Liver (tissue), 9 donors: ENCODE measurements around the gene DIP2C. TPM values are rescaled to one million over a fixed set of nuclear protein-coding genes. Genes with fewer than 3 reads are reported as not detected.
A peak's percentile ranks its signal among the peaks of the same experiment; 100 is the strongest.

Source experiments
- DNase-seq: peaks from one replicate; pipeline ENCODE4 v3.0.0-alpha.2; 2017; ENCODE audit warnings: low spot score
- H3K27ac ChIP-seq, 2 donors: one replicate each; pipeline ENCODE4 v1.7.0; 2013; ENCODE audit warnings: inconsistent platforms in 2 of 2, low read length in 2 of 2, control low read depth in 1 of 2, low read depth in 1 of 2, mild to moderate bottlenecking in 1 of 2
- H3K27me3 ChIP-seq, 4 donors: one replicate each; pipeline versions ENCODE4 v1.6.1 to v1.7.0; 2013; ENCODE audit warnings: low read length in 3 of 4, inconsistent platforms in 1 of 4, mild to moderate bottlenecking in 1 of 4, moderate library complexity in 1 of 4; ENCODE audit not compliant: control insufficient read depth in 4 of 4, insufficient read depth in 4 of 4
- H3K36me3 ChIP-seq, 4 donors: one replicate each; pipeline versions ENCODE4 v1.6.1 to v1.7.0; 2013; ENCODE audit warnings: low read length in 3 of 4, mild to moderate bottlenecking in 3 of 4, low read depth in 1 of 4, moderate library complexity in 1 of 4; ENCODE audit not compliant: control insufficient read depth in 4 of 4, insufficient read depth in 3 of 4
- H3K4me1 ChIP-seq, 4 donors: one replicate each; pipeline versions ENCODE4 v1.6.1 to v1.7.0; 2013; ENCODE audit warnings: low read length in 3 of 4, mild to moderate bottlenecking in 3 of 4, moderate library complexity in 1 of 4; ENCODE audit not compliant: control insufficient read depth in 4 of 4, insufficient read depth in 4 of 4
- H3K4me3 ChIP-seq, 3 donors: one replicate each; pipeline versions ENCODE4 v1.6.1 to v1.7.0; 2013; ENCODE audit warnings: low read length in 3 of 3, control low read depth in 1 of 3, low read depth in 1 of 3, mild to moderate bottlenecking in 1 of 3
- H3K9ac ChIP-seq, 2 donors: one replicate each; pipeline ENCODE4 v1.7.0; 2013; ENCODE audit warnings: low read length in 2 of 2, mild to moderate bottlenecking in 2 of 2, moderate library complexity in 2 of 2, control low read depth in 1 of 2, low read depth in 1 of 2
- H3K9me3 ChIP-seq, 4 donors: one replicate each; pipeline versions ENCODE4 v1.6.1 to v1.7.0; 2013; ENCODE audit warnings: low read length in 3 of 4; ENCODE audit not compliant: control insufficient read depth in 4 of 4
- CTCF ChIP-seq: fragments of 150-350 bp; IDR thresholded peaks from 2 replicates; pipeline ENCODE4 v1.5.1; 2017; ENCODE audit warnings: improper control_type of control experiment, low read depth, low read length; ENCODE audit not compliant: missing input control
- FOXA2 ChIP-seq: IDR thresholded peaks from 2 replicates; pipeline ENCODE4 v1.6.1; 2016; ENCODE audit warnings: antibody characterized with exemption
- GABPA ChIP-seq, 2 donors: IDR thresholded peaks in 1 of 2; conservative IDR thresholded peaks in 1 of 2; 2 replicates each; pipeline ENCODE4 v1.6.1; 2016; ENCODE audit warnings: antibody characterized with exemption in 2 of 2, mild to moderate bottlenecking in 1 of 2, moderate library complexity in 1 of 2
- HNF4A ChIP-seq, 2 donors: conservative IDR thresholded peaks; 2 replicates each; pipeline ENCODE4 v1.6.1; 2016; ENCODE audit warnings: antibody characterized with exemption in 2 of 2, mild to moderate bottlenecking in 2 of 2
- JUND ChIP-seq, 2 donors: IDR thresholded peaks; 2 replicates each; pipeline ENCODE4 v1.6.1; 2016; ENCODE audit warnings: antibody characterized with exemption in 2 of 2
- NR2F2 ChIP-seq: IDR thresholded peaks from 2 replicates; pipeline ENCODE4 v1.6.1; 2016; ENCODE audit warnings: antibody characterized with exemption
- RAD21 ChIP-seq, 2 donors: IDR thresholded peaks; 2 replicates each; pipeline ENCODE4 v1.6.1; 2016; ENCODE audit warnings: antibody characterized with exemption in 2 of 2, mild to moderate bottlenecking in 2 of 2
- REST ChIP-seq: IDR thresholded peaks from 2 replicates; pipeline ENCODE4 v1.6.1; 2016; ENCODE audit warnings: antibody characterized with exemption, mild to moderate bottlenecking
- RXRA ChIP-seq, 2 donors: IDR thresholded peaks; 2 replicates each; pipeline ENCODE4 v1.6.1; 2017 to 2018; ENCODE audit warnings: antibody characterized with exemption in 2 of 2, mild to moderate bottlenecking in 1 of 2
- TAF1 ChIP-seq: conservative IDR thresholded peaks from 2 replicates; pipeline ENCODE4 v1.6.1; 2016; ENCODE audit warnings: antibody characterized with exemption, mild to moderate bottlenecking
- ZBTB33 ChIP-seq: IDR thresholded peaks from 2 replicates; pipeline ENCODE4 v1.6.1; 2016; ENCODE audit warnings: antibody characterized with exemption
- WGBS: extraction: QIAGEN DNeasy Blood & Tissue Kit; methylation state at CpG from one replicate; pipeline ENCODE4 v1.1.7; 2013; 5-methylcytosine and 5-hydroxymethylcytosine counted together
- polyA plus RNA-seq, 2 donors: library from polyadenylated mRNA; stranded (reverse) in 1 of 2; unstranded in 1 of 2; fragments of 200-250 nt in 1 of 2; fragments of >200 nt in 1 of 2; fragmentation: Nextera tagmentation in 1 of 2; extraction: Ambion mirVana in 1 of 2; gene quantifications; one replicate each; pipeline versions ENCODE4 v1.2.1 to v1.2.3, GENCODE V29; 2013 to 2015
- total RNA-seq, 2 donors: library from RNA; depleted of rRNA; stranded (reverse); fragments of >200 nt; gene quantifications; one replicate each; pipeline ENCODE4 v1.2.3, GENCODE V29; 2014
- TF ChIP-seq, protein P1 (sequence below): IDR thresholded peaks from 2 replicates; pipeline ENCODE4 v1.6.1; 2016; ENCODE audit warnings: antibody characterized with exemption
- donor health status: healthy.
- donor health status: healthy.
- donor health status: healthy.
- donor health status: healthy.
- donor health status: healthy.

DIP2C gene
- total and polyA plus RNA-seq, 4 donors = 4.2 to 12.2 (median 5.7) TPM

DNA sequence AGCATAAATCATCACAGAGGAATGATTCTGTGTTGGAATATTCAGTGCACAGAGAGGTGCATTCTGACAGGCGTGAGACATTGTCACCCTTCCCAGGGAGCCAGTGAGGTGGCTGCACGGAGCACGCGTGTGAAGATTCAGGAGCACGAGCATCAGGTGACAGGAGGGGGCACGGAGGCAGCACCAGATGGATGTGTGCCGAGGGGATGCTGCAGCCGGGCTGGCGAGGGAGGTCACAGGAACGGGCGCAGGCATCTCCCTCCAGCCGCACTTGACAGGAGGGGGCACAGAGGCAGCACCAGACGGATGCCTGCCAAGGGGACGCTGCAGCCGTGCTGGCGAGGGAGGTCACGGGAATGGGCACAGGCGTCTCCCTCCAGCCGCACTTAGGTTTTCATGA, 66.5 kb downstream of the DIP2C start:
- Histone ChIP-seq H3K27ac (peak overlapping the region in 1 of 2 donors; percentile 19), H3K4me1 (peaks cover 0 to 8% (median 6%) of the 10 kb centered on the region in 4 donors), H3K36me3 (no peaks in the 10 kb centered on the region), H3K27me3 (no peaks in the 10 kb centered on the region), H3K9ac (no peak overlapping the region), H3K4me3 (no peak overlapping the region), H3K9me3 (no peaks in the 10 kb centered on the region)
- WGBS = 98% methylated on average over 19 of the region's 19 CpGs
- DNase-seq = no peak
- TF ChIP-seq CTCF (no peak), RXRA (IDR thresholded peaks at IDR 0.05) (no peak), JUND (IDR thresholded peaks at IDR 0.05) (no peak), FOXA2 (no peak), ZBTB33 (no peak), NR2F2 (no peak)

GRCh38 chr10:621981-622740, 67.3 kb downstream of the DIP2C start:
- no peaks in the 10 kb centered on the region for H3K36me3 ChIP-seq
- no peaks in the 10 kb centered on the region for H3K9me3 ChIP-seq
- WGBS = 84% methylated on average over 13 of the region's 13 CpGs
- no peak overlapping the region for H3K9ac ChIP-seq
- H3K27me3 ChIP-seq = no peaks in the 10 kb centered on the region
- no peak overlapping the region for H3K27ac ChIP-seq
- TF ChIP-seq ZBTB33 (no peak), REST (no peak), RAD21 (IDR thresholded peaks at IDR 0.05) (no peak), TAF1 (no peak), JUND (IDR thresholded peaks at IDR 0.05) (no peak), HNF4A (conservative IDR thresholded peaks at IDR 0.05) (no peak), GABPA (IDR thresholded peaks at IDR 0.05 in 1 of 2, conservative IDR thresholded peaks at IDR 0.05 in 1 of 2) (no peak)
- TF ChIP-seq, protein P1, sequence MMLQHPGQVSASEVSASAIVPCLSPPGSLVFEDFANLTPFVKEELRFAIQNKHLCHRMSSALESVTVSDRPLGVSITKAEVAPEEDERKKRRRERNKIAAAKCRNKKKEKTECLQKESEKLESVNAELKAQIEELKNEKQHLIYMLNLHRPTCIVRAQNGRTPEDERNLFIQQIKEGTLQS = no peak
- H3K4me3 ChIP-seq = no peak overlapping the region
- DNase-seq = no peak
- H3K4me1 ChIP-seq = peaks cover 0 to 8% (median 6%) of the 10 kb centered on the region in 4 donors
